Kidney (tissue), 14 donors: ENCODE measurements around the gene CILP2. TPM values are rescaled to one million over a fixed set of nuclear protein-coding genes. Genes with fewer than 3 reads are reported as not detected.

ENCODE experiments used
- DNase-seq, 5 donors: peaks; one replicate each; pipeline ENCODE4 v3.0.0-alpha.2; 2013 to 2020
- FAIRE-seq: peaks from 2 replicates; lab custom pipeline; 2012; peaks lifted over from hg19 to GRCh38; lab: Jason Lieb, UNC
- H3K27ac ChIP-seq, 2 donors: one replicate each; pipeline ENCODE4 v1.7.0; 2013; ENCODE audit warnings: low read depth in 2 of 2, low read length in 2 of 2, inconsistent platforms in 1 of 2
- H3K27me3 ChIP-seq: one replicate; pipeline ENCODE4 v1.7.1; 2013; ENCODE audit warnings: low read length, inconsistent platforms; ENCODE audit not compliant: control insufficient read depth, insufficient read depth
- H3K36me3 ChIP-seq, 3 donors: one replicate each; pipeline versions ENCODE4 v1.7.0 to v1.7.1; 2013; ENCODE audit warnings: low read length in 3 of 3, control low read depth in 1 of 3, inconsistent platforms in 1 of 3; ENCODE audit not compliant: insufficient read depth in 3 of 3, control insufficient read depth in 2 of 3
- H3K4me1 ChIP-seq, 3 donors: one replicate each; pipeline versions ENCODE4 v1.7.0 to v1.7.1; 2013; ENCODE audit warnings: low read length in 3 of 3, inconsistent platforms in 1 of 3, low read depth in 1 of 3; ENCODE audit not compliant: control insufficient read depth in 2 of 3, insufficient read depth in 2 of 3
- H3K4me3 ChIP-seq, 3 donors: one replicate each; pipeline versions ENCODE4 v1.7.0 to v1.8.1; 2013; ENCODE audit warnings: low read length in 3 of 3, control low read depth in 1 of 3, inconsistent platforms in 1 of 3
- H3K9ac ChIP-seq, 3 donors: one replicate each; pipeline versions ENCODE4 v1.7.0 to v1.7.1; 2013; ENCODE audit warnings: low read length in 3 of 3, control low read depth in 1 of 3, inconsistent platforms in 1 of 3
- H3K9me3 ChIP-seq, 3 donors: one replicate each; pipeline versions ENCODE4 v1.7.0 to v1.7.1; 2013; ENCODE audit warnings: low read length in 3 of 3, control low read depth in 1 of 3, inconsistent platforms in 1 of 3; ENCODE audit not compliant: control insufficient read depth in 2 of 3, insufficient read depth in 1 of 3
- intact Hi-C: fragments of 100-400 bp; cut with DNase I; formaldehyde crosslinking; loops from one replicate; pipeline ENCODE4 v1.11.1; 2022
- polyA plus RNA-seq: library from polyadenylated mRNA; stranded (reverse); fragments of 350-450 nt; fragmentation: Illumina TruSeq; extraction: RNeasy Lipid Tissue Mini Kit (QIAGEN cat#74804); gene quantifications from one replicate; pipeline ENCODE4 v1.2.3, GENCODE V29; 2014; ENCODE audit warnings: low read depth, low replicate concordance; ENCODE audit not compliant: insufficient read depth
- total RNA-seq: library from RNA; stranded (reverse); fragmentation: NEBNext Ultra II Directional; extraction: Animal tissue kit (Norgen Biotek cat#: 25700); gene quantifications from one replicate; pipeline ENCODE4 v1.2.1, GENCODE V29; 2021
- TF ChIP-seq, protein P1 (sequence below): IDR thresholded peaks from 3 replicates; pipeline ENCODE4 v1.5.1; 2012; ENCODE audit warnings: mild to moderate bottlenecking, moderate library complexity, borderline replicate concordance; ENCODE audit not compliant: insufficient read depth; ENCODE audit errors: extremely low read depth
- donor health status: control.
- donor health status: control.
- donor health status: control.
- donor health status: control.
- donor health status: control.
- donor health status: DM: yes; HTN: yes; CAD: no.
- donor health status: Normal renal cell carcinoma (clear cell type).

Gene CILP2
- total and polyA plus RNA-seq, 2 donors from 2014 or later: 0.41 TPM; not detected in 1

GRCh38 chr19:19530423-19530804 is 7.7 kb upstream of the CILP2 start:
- FAIRE-seq (no peak), DNase-seq (no peak)
- TF ChIP-seq, protein P1, sequence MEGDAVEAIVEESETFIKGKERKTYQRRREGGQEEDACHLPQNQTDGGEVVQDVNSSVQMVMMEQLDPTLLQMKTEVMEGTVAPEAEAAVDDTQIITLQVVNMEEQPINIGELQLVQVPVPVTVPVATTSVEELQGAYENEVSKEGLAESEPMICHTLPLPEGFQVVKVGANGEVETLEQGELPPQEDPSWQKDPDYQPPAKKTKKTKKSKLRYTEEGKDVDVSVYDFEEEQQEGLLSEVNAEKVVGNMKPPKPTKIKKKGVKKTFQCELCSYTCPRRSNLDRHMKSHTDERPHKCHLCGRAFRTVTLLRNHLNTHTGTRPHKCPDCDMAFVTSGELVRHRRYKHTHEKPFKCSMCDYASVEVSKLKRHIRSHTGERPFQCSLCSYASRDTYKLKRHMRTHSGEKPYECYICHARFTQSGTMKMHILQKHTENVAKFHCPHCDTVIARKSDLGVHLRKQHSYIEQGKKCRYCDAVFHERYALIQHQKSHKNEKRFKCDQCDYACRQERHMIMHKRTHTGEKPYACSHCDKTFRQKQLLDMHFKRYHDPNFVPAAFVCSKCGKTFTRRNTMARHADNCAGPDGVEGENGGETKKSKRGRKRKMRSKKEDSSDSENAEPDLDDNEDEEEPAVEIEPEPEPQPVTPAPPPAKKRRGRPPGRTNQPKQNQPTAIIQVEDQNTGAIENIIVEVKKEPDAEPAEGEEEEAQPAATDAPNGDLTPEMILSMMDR: no peak
- Histone ChIP-seq H3K4me3 (no peak overlapping the region), H3K27ac (no peak overlapping the region), H3K36me3 (peaks cover 0 to 3% (median 0%) of the 10 kb centered on the region in 3 donors), H3K4me1 (peaks cover 0 to 2% (median 0%) of the 10 kb centered on the region in 3 donors), H3K9ac (no peak overlapping the region), H3K9me3 (no peaks in the 10 kb centered on the region), H3K27me3 (no peaks in the 10 kb centered on the region)
- intact Hi-C loops: loop anchor here (5.0 to 10.0 kb wide), 2 partner anchors 112 to 434 kb away; partner anchors contain the start of gene GMIP

DNA sequence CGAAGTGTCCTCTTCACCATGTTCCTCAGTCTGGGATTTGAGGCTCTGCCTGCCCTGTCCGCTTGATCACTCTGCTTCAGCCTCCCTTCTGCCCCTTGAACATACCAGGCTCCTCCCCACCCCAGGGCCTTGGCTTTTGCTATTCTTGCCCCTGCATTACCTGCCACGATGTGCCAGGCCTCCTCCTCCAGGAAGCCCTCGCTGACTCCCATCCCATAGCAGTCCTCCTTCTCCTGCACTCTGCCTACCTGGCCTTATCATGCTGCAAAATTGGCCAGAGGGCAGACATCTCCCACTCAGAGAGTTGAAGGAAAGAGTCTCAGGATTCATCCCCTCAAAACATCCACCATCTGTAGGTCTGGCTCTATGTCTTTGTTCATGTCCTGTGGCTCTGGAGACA is 7.2 kb upstream of the CILP2 start:
- Histone ChIP-seq H3K9ac (no peak overlapping the region), H3K9me3 (no peaks in the 10 kb centered on the region), H3K27ac (no peak overlapping the region), H3K4me1 (peaks cover 0 to 2% (median 0%) of the 10 kb centered on the region in 3 donors), H3K36me3 (peaks cover 0 to 3% (median 0%) of the 10 kb centered on the region in 3 donors), H3K4me3 (no peak overlapping the region), H3K27me3 (no peaks in the 10 kb centered on the region)
- intact Hi-C loops: loop anchor here (5.0 to 10.0 kb wide), 2 partner anchors 111 to 434 kb away; partner anchors contain the start of gene GMIP
- no peak for DNase-seq
- no peak for FAIRE-seq
- TF ChIP-seq, protein P1: no peak

DNA sequence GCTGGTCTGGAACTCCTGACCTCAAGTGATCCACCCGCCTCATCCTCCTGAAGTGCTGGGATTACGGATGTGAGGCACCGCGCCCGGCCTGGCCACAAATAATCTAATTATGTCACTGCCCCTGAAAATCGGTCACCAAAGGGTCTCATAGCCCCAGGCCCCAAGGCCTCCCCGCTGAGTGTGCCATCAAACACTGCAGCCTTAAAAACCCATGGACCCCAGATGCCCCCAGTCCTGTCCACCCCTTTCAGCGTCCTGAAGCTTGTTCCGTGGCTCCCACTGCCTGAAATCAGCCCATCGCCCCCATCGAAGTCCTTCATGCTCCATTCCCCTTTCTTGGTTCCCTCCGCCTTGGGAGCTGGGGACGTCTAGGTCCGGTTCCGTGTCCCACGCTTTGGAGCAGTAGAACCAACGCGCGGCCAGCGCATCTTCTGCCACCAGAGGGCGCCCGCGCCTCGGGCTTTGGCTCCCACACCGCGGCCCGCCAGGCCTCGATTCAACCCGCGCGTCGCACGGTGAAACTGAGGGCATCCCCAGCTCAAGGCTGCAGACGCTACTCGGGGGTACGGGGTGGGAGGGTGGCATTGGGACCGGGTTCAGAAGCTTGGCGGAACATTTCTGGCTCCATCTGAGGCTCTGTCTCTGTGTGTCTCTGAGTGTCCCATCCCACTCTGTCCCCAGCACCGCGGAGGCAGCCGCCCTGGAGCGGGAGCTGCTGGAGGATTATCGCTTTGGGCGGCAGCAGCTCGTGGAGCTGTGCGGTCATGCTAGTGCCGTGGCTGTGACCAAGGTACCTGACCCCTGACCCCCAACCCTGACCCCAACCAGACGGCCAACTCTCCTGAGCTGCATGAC is 5.9 kb upstream of the CILP2 start:
- Histone ChIP-seq H3K27me3 (no peaks in the 10 kb centered on the region), H3K9ac (no peak overlapping the region), H3K36me3 (peaks cover 0 to 3% (median 0%) of the 10 kb centered on the region in 3 donors), H3K27ac (no peak overlapping the region), H3K4me3 (no peak overlapping the region), H3K4me1 (peaks cover 0 to 2% (median 0%) of the 10 kb centered on the region in 3 donors), H3K9me3 (no peaks in the 10 kb centered on the region)
- FAIRE-seq (no peak), DNase-seq (peak; percentile 68 to 92 (median 86))
- TF ChIP-seq, protein P1: peak; percentile 96
- intact Hi-C loops: loop anchor here (5.0 to 10.0 kb wide), 2 partner anchors 110 to 433 kb away; partner anchors contain the start of gene GMIP
